GM12865 (cell line): ENCODE measurements around the gene CDKAL1.
"Not testable (repeated sequence)": the region's sequence is repeated elsewhere in the genome, so short reads cannot be mapped to it uniquely, and the experiment has no call there.

Source experiments
- DNase-seq: peaks from one replicate; pipeline ENCODE4 v3.0.0; 2010; ENCODE audit warnings: low read depth
- H3K4me3 ChIP-seq: 2 replicates; pipeline ENCODE4 v1.5.1; 2011; ENCODE audit warnings: mild to moderate bottlenecking, low read depth, low read length, control low read depth
- TF ChIP-seq, protein P1 (sequence below): IDR thresholded peaks from 2 replicates; pipeline ENCODE4 v1.5.1; 2011; ENCODE audit warnings: low read length, control low read depth, low read depth, inconsistent platforms; ENCODE audit not compliant: insufficient read depth; ENCODE audit errors: missing control alignments

Gene CDKAL1

DNA sequence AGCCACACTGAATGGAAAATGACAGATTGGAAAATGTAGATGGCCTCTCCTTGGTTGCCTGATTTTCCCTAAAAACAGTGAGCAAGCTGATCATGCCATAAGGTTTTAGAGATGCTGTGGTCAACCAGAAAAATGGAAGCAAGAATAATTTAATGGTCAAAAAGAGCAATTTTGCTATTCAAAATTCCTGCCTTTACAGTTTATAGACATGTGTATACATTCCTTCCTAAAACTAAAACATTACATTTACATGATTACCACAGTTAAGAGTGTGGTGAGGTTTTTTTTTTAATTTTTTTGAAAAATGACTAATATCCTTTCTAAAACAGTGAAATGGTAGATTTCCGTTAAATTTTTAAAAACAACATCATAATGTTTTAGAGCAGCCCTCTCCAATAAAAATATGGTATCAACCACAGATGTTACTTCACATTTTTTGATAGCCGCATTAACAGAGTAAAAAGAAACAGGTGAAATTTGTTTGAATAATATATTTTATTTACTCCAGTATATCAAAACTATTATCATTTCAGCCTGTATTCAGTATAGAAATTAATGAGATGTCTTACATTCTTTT is 652.3 kb downstream of the CDKAL1 start:
- no peak for DNase-seq
- no peak overlapping the region for H3K4me3 ChIP-seq
- TF ChIP-seq, protein P1, sequence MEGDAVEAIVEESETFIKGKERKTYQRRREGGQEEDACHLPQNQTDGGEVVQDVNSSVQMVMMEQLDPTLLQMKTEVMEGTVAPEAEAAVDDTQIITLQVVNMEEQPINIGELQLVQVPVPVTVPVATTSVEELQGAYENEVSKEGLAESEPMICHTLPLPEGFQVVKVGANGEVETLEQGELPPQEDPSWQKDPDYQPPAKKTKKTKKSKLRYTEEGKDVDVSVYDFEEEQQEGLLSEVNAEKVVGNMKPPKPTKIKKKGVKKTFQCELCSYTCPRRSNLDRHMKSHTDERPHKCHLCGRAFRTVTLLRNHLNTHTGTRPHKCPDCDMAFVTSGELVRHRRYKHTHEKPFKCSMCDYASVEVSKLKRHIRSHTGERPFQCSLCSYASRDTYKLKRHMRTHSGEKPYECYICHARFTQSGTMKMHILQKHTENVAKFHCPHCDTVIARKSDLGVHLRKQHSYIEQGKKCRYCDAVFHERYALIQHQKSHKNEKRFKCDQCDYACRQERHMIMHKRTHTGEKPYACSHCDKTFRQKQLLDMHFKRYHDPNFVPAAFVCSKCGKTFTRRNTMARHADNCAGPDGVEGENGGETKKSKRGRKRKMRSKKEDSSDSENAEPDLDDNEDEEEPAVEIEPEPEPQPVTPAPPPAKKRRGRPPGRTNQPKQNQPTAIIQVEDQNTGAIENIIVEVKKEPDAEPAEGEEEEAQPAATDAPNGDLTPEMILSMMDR: no peak

DNA sequence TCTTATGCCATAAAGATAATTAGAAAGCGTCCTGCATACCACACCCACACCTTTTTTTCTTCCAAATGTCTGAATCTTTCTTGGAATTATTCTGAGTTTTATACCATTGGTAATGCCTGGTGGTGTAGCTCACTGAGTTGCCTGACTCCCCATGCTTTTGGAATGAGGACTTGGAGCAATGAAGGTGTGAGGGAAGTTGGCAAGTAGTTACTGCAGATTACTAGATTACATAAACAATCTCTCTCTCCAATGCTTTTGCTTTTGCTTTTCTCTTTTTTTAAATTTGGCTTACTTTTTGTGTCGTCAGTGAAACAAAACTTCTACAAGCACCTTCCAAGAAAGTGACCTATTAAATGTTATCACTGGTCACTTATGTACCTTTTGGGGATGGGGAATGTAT is 653.2 kb downstream of the CDKAL1 start:
- no peak overlapping the region for H3K4me3 ChIP-seq
- TF ChIP-seq, protein P1: no peak
- DNase-seq: no peak

DNA sequence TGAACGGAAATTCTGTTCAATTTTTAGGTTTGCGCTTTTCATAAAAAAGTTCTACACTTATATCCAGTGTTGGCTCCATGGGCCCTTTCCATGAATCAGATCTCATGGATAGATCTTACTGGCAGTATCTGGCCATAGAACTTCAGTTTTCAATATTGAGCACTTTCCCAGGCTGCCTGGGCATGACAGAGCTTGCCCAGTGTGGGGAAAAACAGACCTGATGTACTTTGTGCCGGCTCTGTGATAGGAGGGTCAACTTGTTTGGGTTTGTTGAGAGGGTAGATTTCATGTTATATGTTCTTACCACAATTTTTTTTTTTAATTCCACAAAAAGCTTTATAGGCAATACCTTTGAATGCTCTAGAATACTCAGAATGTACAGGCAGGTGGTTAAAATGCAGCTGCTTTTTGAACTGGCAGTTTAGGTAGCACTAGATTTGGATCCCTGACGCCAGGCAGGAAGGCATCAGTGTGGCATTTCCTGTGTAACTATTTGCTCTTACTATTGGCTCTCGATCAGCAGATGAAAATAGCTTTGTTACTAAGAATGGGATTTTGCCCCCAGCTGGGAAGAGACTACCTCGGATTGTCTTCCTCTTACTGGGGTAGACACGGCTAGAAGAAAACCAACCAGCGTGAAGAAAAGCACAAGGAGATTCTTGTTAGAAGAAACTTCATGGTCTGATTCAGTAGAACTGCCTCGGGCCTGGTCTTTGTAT is 654.4 kb downstream of the CDKAL1 start:
- TF ChIP-seq, protein P1: no peak
- DNase-seq: peak; percentile 71
- no peak overlapping the region; the same call in 1 of the 2 replicates for H3K4me3 ChIP-seq

DNA sequence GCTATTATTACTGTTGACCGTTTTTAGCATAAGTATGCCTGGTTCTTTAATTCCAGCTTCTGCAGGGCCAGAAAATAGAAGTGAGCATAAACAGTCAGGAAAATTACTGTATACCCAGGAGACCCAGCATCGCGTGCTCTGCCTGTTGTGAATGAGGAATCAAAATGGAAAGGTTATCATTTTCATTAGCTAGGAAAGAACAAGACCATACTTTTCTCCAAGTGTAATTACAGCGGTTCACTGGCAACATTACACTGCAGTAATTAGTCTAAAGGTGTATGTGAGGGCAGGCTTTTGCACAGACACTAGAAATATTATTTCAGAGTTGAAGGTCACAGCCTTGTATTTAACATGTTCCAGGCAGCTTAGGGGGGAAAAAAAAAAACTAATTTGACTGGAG is 655.5 kb downstream of the CDKAL1 start:
- no peak for DNase-seq
- no peak overlapping the region for H3K4me3 ChIP-seq
- TF ChIP-seq, protein P1: no peak

DNA sequence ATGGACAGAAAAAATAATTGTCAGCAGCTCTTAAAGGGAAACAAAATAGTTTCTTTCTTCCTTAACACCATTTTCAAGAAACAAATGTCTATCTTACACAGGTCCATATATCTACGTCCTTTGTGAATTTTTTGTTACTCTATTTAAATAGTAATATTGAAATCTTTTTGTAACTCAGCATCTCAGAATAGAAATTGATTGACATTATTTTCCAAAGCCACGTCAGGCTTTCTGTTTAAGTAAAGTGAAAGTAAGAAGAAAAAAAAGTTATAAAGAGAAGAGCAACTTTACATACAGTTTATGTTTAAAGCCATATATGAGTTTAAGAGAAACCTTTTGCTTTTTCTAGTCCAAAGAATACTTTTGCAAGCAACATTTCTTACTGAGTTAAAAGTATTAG is 656.4 kb downstream of the CDKAL1 start:
- peak overlapping the region; percentile 52 for H3K4me3 ChIP-seq
- TF ChIP-seq, protein P1: no peak
- DNase-seq: peak; percentile 43

DNA sequence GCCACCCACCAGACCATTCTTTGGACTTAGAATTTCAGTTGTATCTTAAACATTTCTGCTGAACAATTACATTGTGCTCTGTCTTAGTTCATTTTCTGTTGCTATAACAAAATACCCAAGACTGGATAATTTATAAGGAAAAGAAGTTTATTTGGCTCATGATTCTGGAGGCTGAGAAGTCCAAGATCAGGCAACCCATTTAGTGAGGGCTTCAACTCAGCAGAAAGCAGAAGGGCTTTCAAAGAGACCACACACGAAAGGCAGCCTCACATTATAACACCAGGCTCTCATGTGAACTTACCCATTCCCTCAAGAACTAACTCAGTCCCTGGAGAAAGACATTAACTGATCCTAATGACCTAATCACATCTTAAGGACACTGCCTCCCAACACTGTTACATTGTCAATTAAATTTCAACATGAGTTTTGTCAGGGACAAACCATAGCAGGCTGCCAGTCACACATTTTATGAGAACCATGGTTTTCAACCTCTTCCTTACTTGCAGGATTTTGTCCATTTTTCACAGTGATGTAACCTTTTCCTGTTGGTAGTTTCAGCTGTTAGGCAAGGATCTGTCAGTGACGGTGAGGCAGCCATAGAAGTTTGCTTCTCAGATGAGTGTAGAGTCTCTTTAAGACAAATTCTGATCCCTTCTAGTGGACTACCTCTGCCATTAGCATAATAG is 659.7 kb downstream of the CDKAL1 start:
- no peak for DNase-seq
- no peak overlapping the region for H3K4me3 ChIP-seq
- TF ChIP-seq, protein P1: no peak

DNA sequence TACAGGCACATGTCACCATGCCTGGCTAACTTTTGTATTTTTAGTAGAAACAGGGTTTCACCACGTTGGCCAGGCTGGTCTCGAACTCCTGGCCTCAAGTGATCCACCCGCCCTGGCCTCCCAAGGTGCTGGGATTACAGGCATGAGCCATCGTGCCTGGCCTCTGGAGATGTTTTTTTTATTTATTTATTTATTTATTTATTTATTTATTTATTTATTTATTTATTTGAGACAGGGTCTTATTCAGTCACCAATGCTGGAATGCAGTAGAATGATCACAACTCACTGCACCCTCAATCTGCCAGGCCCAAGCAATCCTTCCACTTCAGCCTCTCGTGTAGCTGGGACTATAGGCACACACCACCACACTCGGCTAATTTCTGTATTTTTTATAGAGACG is 661.0 kb downstream of the CDKAL1 start:
- not testable (repeated sequence) for H3K4me3 ChIP-seq, DNase-seq
